B cell (primary cell): ENCODE results near the gene ZNF469. TPM values are rescaled to one million over a fixed set of nuclear protein-coding genes. Genes with fewer than 3 reads are reported as not detected.
A peak's percentile ranks its signal among the peaks of the same experiment; 100 is the strongest.

Experiments
- ATAC-seq: fragments of 200-7000 bp; cut with Tn5 transposase; one replicate; pipeline ENCODE4 v1.10.0; 2021; ENCODE audit warnings: low read depth, mild to moderate bottlenecking, moderate number of reproducible peaks, moderate library complexity
- CTCF ChIA-PET: fragments of 350-600 bp; sonication (Branson Sonifier 250); formaldehyde crosslinking; loops from one replicate; lab custom pipeline; 2021; ENCODE audit warnings: antibody characterized with exemption, inconsistent platforms; lab: Charles Lee
- POLR2A ChIA-PET: fragments of 350-600 bp; sonication (Branson Sonifier 250); formaldehyde crosslinking; loops from one replicate; lab custom pipeline; 2021; ENCODE audit warnings: antibody characterized with exemption; lab: Charles Lee
- DNase-seq: peaks from one replicate; pipeline ENCODE4 v3.0.0; 2013
- H2AFZ ChIP-seq: 2 replicates; pipeline ENCODE4 v1.6.1; 2012; ENCODE audit warnings: mild to moderate bottlenecking, low read depth, low read length; ENCODE audit not compliant: insufficient read depth, poor library complexity, severe bottlenecking
- H3K27ac ChIP-seq, 2 donors: 1 replicate in 1 of 2; 2 replicates in 1 of 2; pipeline ENCODE4 v1.5.1; 2012 to 2013; ENCODE audit warnings: low read length in 2 of 2, mild to moderate bottlenecking in 2 of 2, moderate library complexity in 1 of 2
- H3K27me3 ChIP-seq, 4 experiments: fragments of 200-600 bp in 1 of 4; sonication (generic) in 1 of 4; replicated peaks in 1 of 4; 1 replicate in 2 of 4; 2 replicates in 2 of 4; pipeline versions ENCODE4 v1.6.1 to v1.7.0; 2013 to 2016; ENCODE audit warnings: low read length in 3 of 4, mild to moderate bottlenecking in 2 of 4, mixed read lengths in 1 of 4, moderate library complexity in 1 of 4; ENCODE audit not compliant: insufficient read depth in 4 of 4, control insufficient read depth in 3 of 4; ENCODE audit errors: control extremely low read depth in 1 of 4
- H3K36me3 ChIP-seq, 2 experiments: replicated peaks in 1 of 2; 1 replicate in 1 of 2; 2 replicates in 1 of 2; pipeline versions ENCODE4 v1.6.1 to v1.7.1; 2013; ENCODE audit warnings: low read length in 1 of 2; ENCODE audit not compliant: insufficient read depth in 2 of 2, control insufficient read depth in 1 of 2; ENCODE audit errors: control extremely low read depth in 1 of 2, extremely low read depth in 1 of 2
- H3K4me1 ChIP-seq, 2 donors: fragments of 200-600 bp in 1 of 2; sonication (generic) in 1 of 2; 1 replicate in 1 of 2; 2 replicates in 1 of 2; pipeline versions ENCODE4 v1.5.1 to v1.6.1; 2013 to 2017; ENCODE audit warnings: low read length in 2 of 2; ENCODE audit not compliant: control insufficient read depth in 2 of 2, insufficient read depth in 2 of 2
- H3K4me2 ChIP-seq: replicated peaks from 2 replicates; pipeline ENCODE3; 2012; ENCODE audit warnings: mild to moderate bottlenecking, low read depth, low read length; ENCODE audit not compliant: poor library complexity, severe bottlenecking
- H3K4me3 ChIP-seq, 5 experiments: fragments of 200-600 bp in 1 of 5; sonication (generic) in 1 of 5; 1 replicate in 3 of 5; 2 replicates in 2 of 5; pipeline versions ENCODE4 v1.5.1 to v1.7.0; 2011 to 2016; ENCODE audit warnings: low read length in 4 of 5, mild to moderate bottlenecking in 4 of 5, low read depth in 2 of 5, control low read depth in 1 of 5, moderate library complexity in 1 of 5; ENCODE audit not compliant: insufficient read depth in 1 of 5; ENCODE audit errors: control extremely low read depth in 1 of 5, extremely low read depth in 1 of 5
- H3K79me2 ChIP-seq: fragments of 200-600 bp; sonication (generic); one replicate; pipeline ENCODE4 v1.6.0; 2016; ENCODE audit warnings: low read length; ENCODE audit not compliant: control insufficient read depth, insufficient read depth
- H3K9ac ChIP-seq: fragments of 200-600 bp; sonication (generic); 2 replicates; pipeline ENCODE4 v1.6.1; 2017; ENCODE audit warnings: mild to moderate bottlenecking, low read length, moderate library complexity
- H3K9me3 ChIP-seq, 3 donors: one replicate each; pipeline versions ENCODE4 v1.6.1 to v1.7.1; 2013; ENCODE audit warnings: low read length in 2 of 3; ENCODE audit not compliant: control insufficient read depth in 2 of 3, insufficient read depth in 1 of 3; ENCODE audit errors: control extremely low read depth in 1 of 3
- H4K20me1 ChIP-seq: 2 replicates; pipeline ENCODE4 v1.6.0; 2012; ENCODE audit warnings: mild to moderate bottlenecking, low read length; ENCODE audit not compliant: insufficient read depth, control insufficient read depth, poor library complexity, severe bottlenecking
- H3K27ac Mint-ChIP-seq: one replicate; pipeline ENCODE4 v1.8.0; 2021; ENCODE audit warnings: mixed read lengths
- H3K27me3 Mint-ChIP-seq: one replicate; pipeline ENCODE4 v1.8.0; 2021; ENCODE audit warnings: mixed read lengths
- H3K4me1 Mint-ChIP-seq: one replicate; pipeline ENCODE4 v1.8.0; 2021; ENCODE audit warnings: mixed read lengths
- H3K4me3 Mint-ChIP-seq: one replicate; pipeline ENCODE4 v1.8.0; 2021; ENCODE audit warnings: mixed read lengths
- H3K9me3 Mint-ChIP-seq: one replicate; pipeline ENCODE4 v1.8.0; 2022; ENCODE audit warnings: mixed read lengths; ENCODE audit not compliant: insufficient read depth
- CTCF ChIP-seq: fragments of 200-600 bp; IDR thresholded peaks from one replicate; pipeline ENCODE4 v1.8.0; 2022; ENCODE audit warnings: antibody characterized with exemption, mild to moderate bottlenecking
- EZH2 ChIP-seq: IDR thresholded peaks from 2 replicates; pipeline ENCODE4 v1.6.1; 2012; ENCODE audit warnings: borderline replicate concordance, low read depth, mild to moderate bottlenecking, moderate library complexity, low read length; ENCODE audit not compliant: insufficient read depth, poor library complexity, severe bottlenecking
- WGBS: methylation state at CpG from one replicate; pipeline ENCODE4 v1.1.5; 2013; ENCODE audit warnings: missing lambda C conversion rate; ENCODE audit not compliant: insufficient coverage; 5-methylcytosine and 5-hydroxymethylcytosine counted together
- intact Hi-C: fragments of 100-400 bp; cut with micrococcal nuclease; formaldehyde crosslinking; loops from one replicate; pipeline ENCODE4 v1.10.0; 2022
- polyA plus RNA-seq: library from polyadenylated mRNA; depleted of rRNA; stranded (reverse); fragments of >200 nt; gene quantifications from 2 replicates; pipeline ENCODE4 v1.2.3, GENCODE V29; 2012
- total RNA-seq, 2 donors: library from RNA; stranded (reverse); fragments of 120-200 nt in 1 of 2; gene quantifications; 1 replicate in 1 of 2; 2 replicates in 1 of 2; pipeline versions ENCODE4 v1.2.3 to v1.2.4, GENCODE V29; 2013 to 2022

ZNF469 gene
- total and polyA plus RNA-seq, 2 donors (not counting 1 experiment from before 2014, with no cell fraction given), result 0.25 to 5.9 TPM

- ChIA-PET CTCF (interaction anchor here (0.7 to 1.2 kb wide), 5 partner anchors 9 to 651 kb away, joined by 3 to 4 read pairs (median 3); no protein-coding TSS in a partner anchor), POLR2A (interaction anchor here (0.7 to 1.9 kb wide), 3 partner anchors 18 to 502 kb away, joined by 3 to 9 read pairs (median 4); partner anchors contain the start of gene BANP)
- Histone ChIP-seq H3K4me2 (peak overlapping the region; percentile 97), H3K4me3 (peak overlapping the region in 4 of 5 experiments; percentile 51 to 70 (median 58)), H3K79me2 (peaks cover 8% of the 10 kb centered on the region), H3K36me3 (no peaks in the 10 kb centered on the region), H3K27me3 (no peaks in the 10 kb centered on the region), H3K27ac (peak overlapping the region in 1 of 2 donors; percentile 89), H2AFZ (peak overlapping the region; percentile 93), H3K9ac (peak overlapping the region; percentile 79), H3K4me1 (peaks cover 15 to 17% of the 10 kb centered on the region in 2 donors), H3K9me3 (no peaks in the 10 kb centered on the region), H4K20me1 (peaks cover 13% of the 10 kb centered on the region)
- no peak for TF ChIP-seq CTCF
- no peak for TF ChIP-seq EZH2
- Mint-ChIP-seq H3K27me3 (no peaks in the 10 kb centered on the region), H3K9me3 (no peaks in the 10 kb centered on the region), H3K4me1 (peaks cover 10% of the 10 kb centered on the region), H3K27ac (peak overlapping the region; percentile 72), H3K4me3 (peak overlapping the region; percentile 84)
- intact Hi-C loops, result loop anchor here (5.0 to 10.0 kb wide), 2 partner anchors 403 to 555 kb away; no protein-coding TSS in a partner anchor
- DNase-seq (no peak), ATAC-seq (peak; percentile 15)
- 4% methylated on average over 35 of the region's 36 CpGs for WGBS
Observed at GRCh38 chr16:88430185-88430523, 47.4 kb downstream of the ZNF469 start.
